Mammary epithelial cell (primary cell): ENCODE results near the gene STOML2.

Source experiments
- CTCF ChIP-seq, 2 donors: IDR thresholded peaks in 1 of 2; conservative IDR thresholded peaks in 1 of 2; 2 replicates each; pipeline ENCODE4 v1.5.1; 2011 to 2012; ENCODE audit warnings: inconsistent platforms in 2 of 2, low read length in 2 of 2, mild to moderate bottlenecking in 2 of 2, control low read depth in 1 of 2, low read depth in 1 of 2; ENCODE audit not compliant: insufficient read depth in 1 of 2; ENCODE audit errors: extremely low read depth in 1 of 2
- EZH2 ChIP-seq: IDR thresholded peaks from 2 replicates; pipeline ENCODE4 v1.6.1; 2012; ENCODE audit warnings: low read length, inconsistent platforms, borderline replicate concordance

- TF ChIP-seq CTCF (conservative IDR thresholded peaks at IDR 0.05 in 1 of 2, IDR thresholded peaks at IDR 0.05 in 1 of 2; ENCODE audit: extremely low read depth in 1 of 2, insufficient read depth in 1 of 2, low read depth in 1 of 2, low read length in 2 of 2) (no peak), EZH2 (no peak)
Observed at GRCh38 chr9:35079426-35080341, 23.2 kb downstream of the STOML2 start, which contains the start of gene FANCG.
